GM23248 (cell line): Measurements from ENCODE around the gene KAZN. TPM values are rescaled to one million over a fixed set of nuclear protein-coding genes. Genes with fewer than 3 reads are reported as not detected.

Source experiments
- DNase-seq: peaks from one replicate; pipeline ENCODE4 v3.0.0-alpha.2; 2015
- H2AFZ ChIP-seq: fragments of 200-600 bp; sonication (generic); 2 replicates; pipeline ENCODE4 v1.6.1; 2016; ENCODE audit warnings: antibody characterized with exemption
- H3F3A ChIP-seq: fragments of 200-600 bp; sonication (generic); 2 replicates; pipeline ENCODE4 v1.6.1; 2016; ENCODE audit warnings: mild to moderate bottlenecking, antibody characterized with exemption, mixed run types; ENCODE audit not compliant: insufficient read depth
- H3K27ac ChIP-seq: fragments of 200-600 bp; sonication (generic); 2 replicates; pipeline ENCODE4 v1.5.1; 2016; ENCODE audit warnings: mild to moderate bottlenecking
- H3K27me3 ChIP-seq: fragments of 200-600 bp; sonication (generic); replicated peaks from 2 replicates; pipeline ENCODE4 v1.6.1; 2016; ENCODE audit warnings: mild to moderate bottlenecking; ENCODE audit not compliant: insufficient read depth
- H3K36me3 ChIP-seq: fragments of 200-600 bp; sonication (generic); 2 replicates; pipeline ENCODE4 v1.6.1; 2016; ENCODE audit warnings: low read depth, mild to moderate bottlenecking
- H3K4me1 ChIP-seq: fragments of 200-600 bp; sonication (generic); 2 replicates; pipeline ENCODE4 v1.6.1; 2016; ENCODE audit warnings: mild to moderate bottlenecking; ENCODE audit not compliant: insufficient read depth
- H3K4me2 ChIP-seq: fragments of 200-600 bp; sonication (generic); one replicate; pipeline ENCODE4 v1.6.1; 2016; ENCODE audit warnings: mild to moderate bottlenecking; ENCODE audit not compliant: unreplicated experiment
- H3K4me3 ChIP-seq: fragments of 200-600 bp; sonication (generic); 2 replicates; pipeline ENCODE4 v1.5.1; 2016; ENCODE audit warnings: mild to moderate bottlenecking
- H3K79me2 ChIP-seq: fragments of 200-600 bp; sonication (generic); 2 replicates; pipeline ENCODE4 v1.6.1; 2016; ENCODE audit warnings: mild to moderate bottlenecking; ENCODE audit not compliant: insufficient read depth
- H3K9ac ChIP-seq: fragments of 200-600 bp; sonication (generic); 2 replicates; pipeline ENCODE4 v1.6.1; 2016; ENCODE audit warnings: mild to moderate bottlenecking
- H3K9me2 ChIP-seq: fragments of 200-600 bp; sonication (generic); 2 replicates; pipeline ENCODE4 v1.6.1; 2016; ENCODE audit warnings: mixed run types, mild to moderate bottlenecking, moderate library complexity; ENCODE audit not compliant: insufficient read depth
- H3K9me3 ChIP-seq: fragments of 200-600 bp; sonication (generic); one replicate; pipeline ENCODE4 v1.6.1; 2017; ENCODE audit warnings: low read depth
- H4K20me1 ChIP-seq: fragments of 200-600 bp; sonication (generic); 2 replicates; pipeline ENCODE4 v1.6.0; 2016; ENCODE audit not compliant: insufficient read depth
- EZH2 ChIP-seq: fragments of 200-600 bp; sonication (generic); IDR thresholded peaks from 2 replicates; pipeline ENCODE4 v1.6.1; 2018; ENCODE audit warnings: antibody characterized with exemption, mild to moderate bottlenecking; ENCODE audit not compliant: insufficient read depth, poor library complexity, severe bottlenecking
- EZH2phosphoT487 ChIP-seq: fragments of 200-600 bp; sonication (generic); IDR thresholded peaks from 2 replicates; pipeline ENCODE4 v1.6.1; 2018; ENCODE audit warnings: antibody characterized with exemption, moderate library complexity, mild to moderate bottlenecking, low read depth; ENCODE audit not compliant: insufficient read depth
- WGBS, 2 experiments: methylation state at CpG; one replicate each; pipeline ENCODE4 v1.1.6; 2015 to 2017; ENCODE audit warnings: low lambda C conversion rate in 2 of 2, low coverage in 1 of 2; ENCODE audit errors: missing lambda C conversion rate in 2 of 2; 5-methylcytosine and 5-hydroxymethylcytosine counted together
- in situ Hi-C: fragments of 300-500 bp; cut with MboI; formaldehyde crosslinking; loops from 2 replicates; pipeline ENCODE4 v1.15.0; 2020
- polyA plus RNA-seq: library from polyadenylated mRNA; unstranded; fragments of >200 nt; fragmentation: Nextera tagmentation; extraction: Ambion mirVana; gene quantifications from 2 replicates; pipeline ENCODE4 v1.2.1, GENCODE V29; 2016
- total RNA-seq: library from RNA; depleted of rRNA; stranded (reverse); fragments of >200 nt; shearing (Covaris generic); gene quantifications from 2 replicates; pipeline ENCODE4 v1.2.3, GENCODE V29; 2014

KAZN gene
- total and polyA plus RNA-seq, 2 experiments from 2014 or later = 4.9 to 7.2 TPM

DNA sequence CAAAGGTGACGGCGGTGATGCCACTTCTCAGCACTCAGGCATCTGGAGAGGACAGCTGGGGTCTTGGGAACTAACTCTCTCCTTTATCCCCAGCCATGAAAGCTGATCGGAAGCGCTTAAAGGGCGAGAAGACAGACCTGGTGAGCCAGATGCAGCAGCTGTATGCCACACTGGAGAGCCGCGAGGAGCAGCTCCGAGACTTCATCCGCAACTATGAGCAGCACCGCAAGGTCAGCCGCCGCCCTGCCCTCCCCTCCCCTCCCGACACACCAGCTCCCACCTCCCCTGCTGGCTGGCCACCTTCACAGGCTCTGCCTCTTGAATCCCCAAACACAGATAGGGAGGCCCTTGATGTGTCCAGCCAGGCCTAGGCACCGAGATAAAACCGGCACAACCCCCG is 436.2 kb downstream of the KAZN start:
- H3K27me3 ChIP-seq = no peaks in the 10 kb centered on the region
- TF ChIP-seq EZH2phosphoT487 = no peak
- TF ChIP-seq EZH2 = no peak
- no peak overlapping the region for H3K4me2 ChIP-seq
- peaks cover 8% of the 10 kb centered on the region; the same call in 1 of the 2 replicates for H3K36me3 ChIP-seq
- peaks cover 7% of the 10 kb centered on the region; the same call in 1 of the 2 replicates for H3K4me1 ChIP-seq
- no peaks in the 10 kb centered on the region for H3F3A ChIP-seq
- in situ Hi-C loops = loop anchor here (10.0 kb wide), 1 partner anchor 110 kb away; no protein-coding TSS in a partner anchor
- H2AFZ ChIP-seq = no peak overlapping the region
- no peaks in the 10 kb centered on the region for H3K9me2 ChIP-seq
- WGBS, 2 experiments = 94 to 96% methylated on average over 14 to 16 of the region's 16 CpGs
- H3K9me3 ChIP-seq = no peaks in the 10 kb centered on the region
- no peaks in the 10 kb centered on the region for H4K20me1 ChIP-seq
- no peak overlapping the region for H3K27ac ChIP-seq
- H3K79me2 ChIP-seq = peaks cover 12% of the 10 kb centered on the region; the same call in 1 of the 2 replicates
- no peak for DNase-seq
- no peak overlapping the region for H3K4me3 ChIP-seq
- H3K9ac ChIP-seq = no peak overlapping the region

DNA sequence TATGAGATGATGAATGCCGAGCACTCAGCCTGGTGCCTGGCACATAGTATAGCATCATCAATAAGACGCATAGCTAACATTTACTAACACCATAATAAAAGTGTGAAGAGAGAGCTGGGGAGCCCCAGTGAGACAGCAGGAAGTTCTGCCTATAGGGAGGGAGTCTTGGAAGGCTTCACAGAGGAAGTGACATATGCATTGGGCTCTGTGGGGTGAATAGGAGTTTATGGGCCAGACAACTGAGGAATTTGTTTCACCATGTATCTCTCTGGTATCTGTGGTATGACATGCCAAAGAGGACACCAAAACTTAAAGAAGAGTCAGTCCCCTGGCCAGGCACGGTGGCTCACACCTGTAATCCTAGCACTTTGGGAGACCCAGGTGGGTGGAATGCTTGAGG is 436.8 kb downstream of the KAZN start:
- H2AFZ ChIP-seq = no peak overlapping the region
- H3K36me3 ChIP-seq = peaks cover 8% of the 10 kb centered on the region; the same call in 1 of the 2 replicates
- H3K79me2 ChIP-seq = peaks cover 12% of the 10 kb centered on the region; the same call in 1 of the 2 replicates
- TF ChIP-seq EZH2phosphoT487 (no peak), EZH2 (no peak)
- peaks cover 7% of the 10 kb centered on the region; the same call in 1 of the 2 replicates for H3K4me1 ChIP-seq
- H3K4me2 ChIP-seq = no peak overlapping the region
- H3K9ac ChIP-seq = no peak overlapping the region
- H4K20me1 ChIP-seq = no peaks in the 10 kb centered on the region
- no peak overlapping the region for H3K27ac ChIP-seq
- 95 to 100% methylated on average over 3 of the region's 3 CpGs for WGBS, 2 experiments
- no peak for DNase-seq
- no peaks in the 10 kb centered on the region for H3K9me3 ChIP-seq
- no peaks in the 10 kb centered on the region for H3K9me2 ChIP-seq
- no peaks in the 10 kb centered on the region for H3K27me3 ChIP-seq
- no peak overlapping the region for H3K4me3 ChIP-seq
- no peaks in the 10 kb centered on the region for H3F3A ChIP-seq
- in situ Hi-C loops = loop anchor here (10.0 kb wide), 1 partner anchor 110 kb away; no protein-coding TSS in a partner anchor

DNA sequence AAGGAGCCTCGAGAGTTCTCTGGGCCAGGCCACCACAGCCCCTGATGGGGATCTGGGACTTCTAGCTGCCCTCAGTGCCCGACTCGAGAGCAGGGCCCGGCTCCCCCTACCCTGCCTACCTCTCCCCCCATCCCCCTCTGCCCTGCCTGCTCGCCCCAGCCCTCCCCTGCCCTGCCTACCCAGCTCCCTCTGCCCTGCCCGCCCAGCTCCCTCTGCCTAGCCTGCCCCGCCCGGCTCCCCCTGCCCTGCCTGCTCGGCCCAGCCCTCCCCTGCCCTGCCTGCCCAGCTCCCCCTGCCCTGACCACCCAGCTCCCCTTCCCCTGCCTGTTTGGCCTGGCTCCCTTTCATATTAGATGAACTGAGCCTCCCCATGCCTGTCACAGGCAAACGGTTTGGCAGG is 437.6 kb downstream of the KAZN start:
- Histone ChIP-seq H3K4me1 (peaks cover 7% of the 10 kb centered on the region; the same call in 1 of the 2 replicates), H3K36me3 (peaks cover 8% of the 10 kb centered on the region; the same call in 1 of the 2 replicates), H3F3A (no peaks in the 10 kb centered on the region), H3K9me3 (no peaks in the 10 kb centered on the region), H2AFZ (no peak overlapping the region), H3K27ac (no peak overlapping the region), H3K9ac (no peak overlapping the region), H3K79me2 (peaks cover 8% of the 10 kb centered on the region; the same call in 1 of the 2 replicates), H4K20me1 (no peaks in the 10 kb centered on the region), H3K4me2 (no peak overlapping the region), H3K9me2 (no peaks in the 10 kb centered on the region), H3K4me3 (no peak overlapping the region), H3K27me3 (no peaks in the 10 kb centered on the region)
- in situ Hi-C loops = loop anchor here (10.0 kb wide), 1 partner anchor 111 kb away; no protein-coding TSS in a partner anchor
- DNase-seq = no peak
- no peak for TF ChIP-seq EZH2phosphoT487
- no peak for TF ChIP-seq EZH2
- 63 to 87% methylated on average over 1 to 10 of the region's 10 CpGs for WGBS, 2 experiments

DNA sequence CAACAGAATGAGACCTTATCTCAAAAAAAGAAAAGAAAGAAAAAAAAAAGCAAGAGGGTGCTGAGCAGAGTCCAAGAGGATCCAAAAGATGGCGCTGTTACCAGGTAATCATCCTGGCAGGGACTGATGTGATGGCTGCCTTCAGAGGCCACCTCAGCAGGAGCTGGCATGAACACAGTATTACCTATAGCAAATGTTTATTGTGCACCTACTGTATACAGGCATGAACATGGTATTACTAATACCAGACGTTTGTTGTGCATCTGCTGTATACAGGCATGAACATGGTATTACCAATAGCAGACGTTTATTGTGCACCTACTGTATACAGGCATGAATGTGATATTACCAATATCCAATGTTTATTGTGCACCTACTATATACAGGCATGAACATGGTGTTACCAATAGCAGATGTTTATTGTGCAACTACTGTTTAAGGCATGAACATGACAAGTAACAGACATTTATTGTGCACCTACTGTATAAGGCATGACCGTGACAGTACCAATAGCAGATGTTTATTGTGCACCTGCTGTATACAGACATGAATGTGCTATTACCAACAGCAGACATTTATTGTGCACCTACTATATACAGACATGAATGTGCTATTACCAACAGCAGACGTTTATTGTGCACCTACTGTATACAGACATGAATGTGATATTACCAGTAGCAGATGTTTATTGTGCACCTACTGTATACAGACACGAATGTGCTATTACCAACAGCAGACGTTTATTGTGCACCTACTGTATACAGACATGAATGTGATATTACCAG is 439.9 kb downstream of the KAZN start:
- in situ Hi-C loops = loop anchor here (10.0 kb wide), 1 partner anchor 114 kb away; no protein-coding TSS in a partner anchor

More for the DNA sequence above, 439.9 kb downstream of the KAZN start:
- Histone ChIP-seq H3K9me3 (no peaks in the 10 kb centered on the region), H3K27ac (no peak overlapping the region), H3K9ac (no peak overlapping the region), H4K20me1 (no peaks in the 10 kb centered on the region), H3K27me3 (no peaks in the 10 kb centered on the region), H3K79me2 (no peaks in the 10 kb centered on the region; the same call in 1 of the 2 replicates), H3F3A (no peaks in the 10 kb centered on the region), H3K36me3 (peaks cover 8% of the 10 kb centered on the region; the same call in 1 of the 2 replicates), H2AFZ (no peak overlapping the region), H3K9me2 (no peaks in the 10 kb centered on the region), H3K4me1 (no peaks in the 10 kb centered on the region), H3K4me3 (no peak overlapping the region), H3K4me2 (no peak overlapping the region)
- WGBS, 2 experiments = 89 to 92% methylated on average over 7 of the region's 7 CpGs
- TF ChIP-seq EZH2phosphoT487 (no peak), EZH2 (no peak)
- DNase-seq = peak; percentile 47
